ENCODE data around the gene TRIM67. TPM values are rescaled to one million over a fixed set of nuclear protein-coding genes. Genes with fewer than 3 reads are reported as not detected.
"Not testable (repeated sequence)": the region's sequence is repeated elsewhere in the genome, so short reads cannot be mapped to it uniquely, and the experiment has no call there.

Gene TRIM67
- total and polyA plus RNA-seq, 2 donors (not counting 1 experiment from before 2014, with no cell fraction given) = not detected

- DNase-seq (peak; percentile 94), ATAC-seq (ENCODE audit: low read depth) (peak; percentile 93)
- Histone ChIP-seq H3K9me3 (ENCODE audit: control extremely low read depth in 1 of 3, control insufficient read depth in 2 of 3, insufficient read depth in 1 of 3, low read length in 2 of 3) (no peaks in the 10 kb centered on the region), H3K79me2 (ENCODE audit: control insufficient read depth, insufficient read depth, low read length) (no peaks in the 10 kb centered on the region), H3K4me2 (replicated peaks; ENCODE audit: low read depth, low read length, poor library complexity, severe bottlenecking) (peak overlapping the region; percentile 86), H3K36me3 (replicated peaks in 1 of 2; ENCODE audit: control extremely low read depth in 1 of 2, control insufficient read depth in 1 of 2, extremely low read depth in 1 of 2, insufficient read depth in 2 of 2, low read length in 1 of 2) (no peaks in the 10 kb centered on the region), H3K27me3 (replicated peaks in 1 of 4; ENCODE audit: control extremely low read depth in 1 of 4, control insufficient read depth in 3 of 4, insufficient read depth in 4 of 4, low read length in 3 of 4) (no peaks in the 10 kb centered on the region), H3K4me1 (ENCODE audit: control insufficient read depth in 2 of 2, insufficient read depth in 2 of 2, low read length in 2 of 2) (peaks cover 22 to 29% of the 10 kb centered on the region in 2 donors), H3K27ac (ENCODE audit: low read length in 2 of 2) (peak overlapping the region; percentile 59 to 65), H4K20me1 (ENCODE audit: control insufficient read depth, insufficient read depth, low read length, poor library complexity, severe bottlenecking) (no peaks in the 10 kb centered on the region), H2AFZ (ENCODE audit: insufficient read depth, low read depth, low read length, poor library complexity, severe bottlenecking) (peak overlapping the region; percentile 71), H3K9ac (ENCODE audit: low read length) (peak overlapping the region; percentile 57), H3K4me3 (ENCODE audit: control extremely low read depth in 1 of 5, extremely low read depth in 1 of 5, insufficient read depth in 1 of 5, low read depth in 2 of 5, low read length in 4 of 5) (peak overlapping the region; percentile 21 to 67 (median 37))
- ChIA-PET POLR2A (interaction anchor here (1.1 kb wide), 1 partner anchor 232 kb away, joined by 5 read pairs; no protein-coding TSS in a partner anchor), CTCF (interaction anchor here (0.6 to 3.8 kb wide), 15 partner anchors 22 to 548 kb away, joined by 3 to 14 read pairs (median 3); partner anchors contain the start of genes ARV1, FAM89A and TTC13)
- 2% methylated on average over 22 of the region's 28 CpGs for WGBS (ENCODE audit: insufficient coverage)
- H3K27me3 Mint-ChIP-seq = no peaks in the 10 kb centered on the region
- peak overlapping the region; percentile 88 for H3K27ac Mint-ChIP-seq
- H3K4me3 Mint-ChIP-seq = peak overlapping the region; percentile 88
- TF ChIP-seq, protein P1, sequence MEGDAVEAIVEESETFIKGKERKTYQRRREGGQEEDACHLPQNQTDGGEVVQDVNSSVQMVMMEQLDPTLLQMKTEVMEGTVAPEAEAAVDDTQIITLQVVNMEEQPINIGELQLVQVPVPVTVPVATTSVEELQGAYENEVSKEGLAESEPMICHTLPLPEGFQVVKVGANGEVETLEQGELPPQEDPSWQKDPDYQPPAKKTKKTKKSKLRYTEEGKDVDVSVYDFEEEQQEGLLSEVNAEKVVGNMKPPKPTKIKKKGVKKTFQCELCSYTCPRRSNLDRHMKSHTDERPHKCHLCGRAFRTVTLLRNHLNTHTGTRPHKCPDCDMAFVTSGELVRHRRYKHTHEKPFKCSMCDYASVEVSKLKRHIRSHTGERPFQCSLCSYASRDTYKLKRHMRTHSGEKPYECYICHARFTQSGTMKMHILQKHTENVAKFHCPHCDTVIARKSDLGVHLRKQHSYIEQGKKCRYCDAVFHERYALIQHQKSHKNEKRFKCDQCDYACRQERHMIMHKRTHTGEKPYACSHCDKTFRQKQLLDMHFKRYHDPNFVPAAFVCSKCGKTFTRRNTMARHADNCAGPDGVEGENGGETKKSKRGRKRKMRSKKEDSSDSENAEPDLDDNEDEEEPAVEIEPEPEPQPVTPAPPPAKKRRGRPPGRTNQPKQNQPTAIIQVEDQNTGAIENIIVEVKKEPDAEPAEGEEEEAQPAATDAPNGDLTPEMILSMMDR (IDR thresholded peaks at IDR 0.05) = peak; percentile 93
- TF ChIP-seq EZH2 (IDR thresholded peaks at IDR 0.05; ENCODE audit: borderline replicate concordance, insufficient read depth, low read depth, low read length, poor library complexity, severe bottlenecking) = no peak
- intact Hi-C loops (cut with micrococcal nuclease) = loop anchor here (1.0 to 5.0 kb wide), 5 partner anchors 30 to 569 kb away; partner anchors contain the start of genes ARV1, COG2, FAM89A and GNPAT
- no peaks in the 10 kb centered on the region for H3K9me3 Mint-ChIP-seq (ENCODE audit: insufficient read depth)
- peaks cover 31% of the 10 kb centered on the region for H3K4me1 Mint-ChIP-seq
Observed at GRCh38 chr1:231211005-231211857, 49.4 kb downstream of the TRIM67 start.

DNA sequence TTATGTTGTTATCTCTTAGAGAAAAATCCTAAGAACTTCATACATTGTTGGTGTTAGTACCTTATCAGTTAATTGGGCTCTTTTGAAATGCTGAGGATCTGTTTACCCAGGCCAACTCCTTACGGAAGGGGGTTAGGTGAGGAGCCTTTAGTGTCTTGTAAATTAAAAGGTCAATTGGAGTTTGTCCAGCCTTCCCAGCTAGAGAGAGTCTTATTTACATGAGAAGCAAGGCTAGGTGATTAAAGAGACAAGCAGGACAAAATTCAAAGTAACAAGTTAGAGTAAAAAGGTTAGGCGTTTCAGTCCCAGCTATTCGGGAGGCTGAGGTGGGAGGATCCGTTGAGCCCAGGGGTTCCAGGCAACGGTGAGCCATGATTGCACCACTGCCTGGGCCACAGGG, 50.4 kb downstream of the TRIM67 start:
- POLR2A ChIA-PET = interaction anchor here (0.6 kb wide), 1 partner anchor 235 kb away, joined by 3 read pairs; no protein-coding TSS in a partner anchor
- intact Hi-C loops (cut with micrococcal nuclease) = loop anchor here (5.0 kb wide), 2 partner anchors 170 to 415 kb away; partner anchors contain the start of gene FAM89A

More for the DNA sequence above, 50.4 kb downstream of the TRIM67 start:
- not testable (repeated sequence) for H3K9ac ChIP-seq (ENCODE audit: low read length); H2AFZ ChIP-seq (ENCODE audit: insufficient read depth, low read depth, low read length, poor library complexity, severe bottlenecking); H3K79me2 ChIP-seq (ENCODE audit: control insufficient read depth, insufficient read depth, low read length); DNase-seq; H3K27ac ChIP-seq (ENCODE audit: low read length in 2 of 2); H3K4me2 ChIP-seq (replicated peaks; ENCODE audit: low read depth, low read length, poor library complexity, severe bottlenecking); H3K9me3 ChIP-seq (ENCODE audit: control extremely low read depth in 1 of 3, control insufficient read depth in 2 of 3, insufficient read depth in 1 of 3, low read length in 2 of 3); ATAC-seq (ENCODE audit: low read depth); H3K4me3 ChIP-seq (ENCODE audit: control extremely low read depth in 1 of 5, extremely low read depth in 1 of 5, insufficient read depth in 1 of 5, low read depth in 2 of 5, low read length in 4 of 5); H3K9me3 Mint-ChIP-seq (ENCODE audit: insufficient read depth); H3K36me3 ChIP-seq (replicated peaks in 1 of 2; ENCODE audit: control extremely low read depth in 1 of 2, control insufficient read depth in 1 of 2, extremely low read depth in 1 of 2, insufficient read depth in 2 of 2, low read length in 1 of 2); H4K20me1 ChIP-seq (ENCODE audit: control insufficient read depth, insufficient read depth, low read length, poor library complexity, severe bottlenecking); H3K27me3 ChIP-seq (replicated peaks in 1 of 4; ENCODE audit: control extremely low read depth in 1 of 4, control insufficient read depth in 3 of 4, insufficient read depth in 4 of 4, low read length in 3 of 4); H3K27me3 Mint-ChIP-seq
- peaks cover 22 to 32% of the 10 kb centered on the region in 2 donors for H3K4me1 ChIP-seq (ENCODE audit: control insufficient read depth in 2 of 2, insufficient read depth in 2 of 2, low read length in 2 of 2)
- CTCF ChIA-PET = interaction anchor here (0.6 to 3.8 kb wide), 4 partner anchors 21 to 296 kb away, joined by 3 to 14 read pairs (median 8); partner anchors contain the start of genes ARV1 and TTC13
- Mint-ChIP-seq H3K4me3 (peak overlapping the region; percentile 3), H3K4me1 (peaks cover 36% of the 10 kb centered on the region), H3K27ac (peak overlapping the region; percentile 4)
- WGBS (ENCODE audit: insufficient coverage) = 100% methylated on average over 1 of the region's 5 CpGs
